ENCODE data around the gene NR2C1. TPM values are rescaled to one million over a fixed set of nuclear protein-coding genes. Genes with fewer than 3 reads are reported as not detected.

Gene NR2C1
- total RNA-seq, 1 donor from 2014 or later, result 28.5 TPM

Other genes starting within 250 kb of the NR2C1 start
- 117 and 118 TPM in 2 replicates for gene NDUFA12, start 69.9 kb downstream of the NR2C1 start, total RNA-seq
- 0.69 and 1.1 TPM in 2 replicates for gene FGD6, start 143.8 kb upstream of the NR2C1 start, total RNA-seq
- gene VEZT, start 144.2 kb upstream of the NR2C1 start, total RNA-seq, result 62.6 and 63.1 TPM in 2 replicates

Measured in activated T-helper 2 cell treated with anti-CD3 and anti-CD28 coated beads, Interferon-gamma antibody, Interleukin-2, Interleukin-4, amounts not matched to agents 10 μg/mL and 5 μg/mL and 100 μg/mL, durations not matched to agents 14 hours and 24 hours and 36 hours (primary cell).